NCI-H2227 (cell line): ENCODE results near the gene KRTAP4-4.
"Not testable (repeated sequence)": the region's sequence is repeated elsewhere in the genome, so short reads cannot be mapped to it uniquely, and the experiment has no call there.

Experiments
- DNase-seq: peaks from one replicate; lab custom pipeline; 2025; ENCODE audit not compliant: unreplicated experiment; lab: John Stamatoyannopoulos, UW

KRTAP4-4 gene

GRCh38 chr17:41148971-41149651 is 11.4 kb downstream of the KRTAP4-4 start:
- not testable (repeated sequence) for DNase-seq

GRCh38 chr17:41147531-41148204 is 12.9 kb downstream of the KRTAP4-4 start:
- DNase-seq, result no peak

- no peak for DNase-seq
These were observed 15.3 kb downstream of the KRTAP4-4 start for GRCh38 chr17:41145261-41145660.

- DNase-seq, result no peak
These were observed 15.7 kb downstream of the KRTAP4-4 start for GRCh38 chr17:41144846-41145245.

- no peak for DNase-seq
These were observed 19.2 kb downstream of the KRTAP4-4 start for GRCh38 chr17:41141361-41141760.

DNA sequence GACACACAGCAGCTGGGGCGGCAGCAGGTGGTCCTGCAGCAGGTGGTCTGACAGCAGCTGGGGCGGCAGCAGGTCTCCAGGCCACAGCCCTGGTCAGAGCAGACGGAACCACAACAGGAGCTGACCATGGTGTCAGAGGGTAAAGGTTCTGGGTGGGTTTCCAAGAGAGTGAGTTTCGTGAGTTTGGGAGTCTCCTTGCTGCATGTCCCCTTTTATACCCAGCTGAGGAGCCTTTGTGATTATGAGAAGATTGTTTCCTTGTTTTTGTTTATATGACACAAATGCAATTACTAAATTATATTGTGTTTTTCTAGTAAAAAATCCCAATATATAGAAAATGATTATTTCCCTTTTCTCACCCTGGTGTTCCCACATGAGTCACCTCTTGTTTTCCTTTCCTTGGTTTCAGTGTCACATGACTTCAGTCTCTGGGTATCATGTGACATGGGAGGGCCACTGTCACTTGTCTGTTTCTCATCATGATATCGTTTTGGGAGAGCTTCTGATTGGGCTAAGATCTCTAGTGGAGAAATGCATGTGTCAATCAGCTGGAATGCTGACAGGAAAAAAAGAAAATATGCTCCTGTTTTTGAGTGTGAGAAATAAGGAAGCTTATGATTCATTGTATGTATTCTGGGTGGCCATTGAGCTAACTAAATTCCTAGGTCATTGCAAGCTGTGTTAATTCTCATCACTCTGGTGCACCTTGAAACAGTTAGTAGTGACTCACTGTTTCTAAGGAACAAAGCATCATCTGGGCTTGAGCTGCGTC is 20.0 kb downstream of the KRTAP4-4 start, which contains the start of gene KRTAP4-6:
TSS of gene KRTAP4-6 (minus strand) at position 185 of the 772 bp plus-strand sequence. CDS start at position 128, 57 bp downstream.
- DNase-seq, result no peak

DNA sequence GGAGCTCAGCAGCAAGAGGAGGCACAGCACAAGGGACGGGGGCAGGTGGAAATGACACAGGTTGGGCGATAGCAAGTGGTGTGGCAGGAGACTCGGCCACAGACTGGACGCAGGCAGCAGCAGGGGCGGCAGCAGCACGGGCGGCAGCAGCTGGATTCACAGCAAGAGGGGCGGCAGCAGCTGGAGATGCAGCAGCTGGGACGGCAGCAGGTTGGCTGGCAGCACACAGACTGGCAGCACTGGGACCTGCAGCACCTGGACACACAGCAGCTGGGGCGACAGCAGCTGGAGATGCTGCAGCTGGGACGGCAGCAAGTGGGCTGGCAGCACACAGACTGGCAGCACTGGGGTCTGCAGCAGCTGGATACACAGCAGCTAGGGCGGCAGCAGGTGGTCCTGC is 20.7 kb downstream of the KRTAP4-4 start:
- DNase-seq, result not testable (repeated sequence)

- no peak for DNase-seq
These were observed 26.4 kb downstream of the KRTAP4-4 start for GRCh38 chr17:41133880-41134735.

GRCh38 chr17:41131979-41132378 is 28.6 kb downstream of the KRTAP4-4 start:
- DNase-seq, result no peak

GRCh38 chr17:41127371-41127770 is 33.2 kb downstream of the KRTAP4-4 start:
- DNase-seq, result no peak

GRCh38 chr17:41126412-41126811 is 34.1 kb downstream of the KRTAP4-4 start:
- no peak for DNase-seq

DNA sequence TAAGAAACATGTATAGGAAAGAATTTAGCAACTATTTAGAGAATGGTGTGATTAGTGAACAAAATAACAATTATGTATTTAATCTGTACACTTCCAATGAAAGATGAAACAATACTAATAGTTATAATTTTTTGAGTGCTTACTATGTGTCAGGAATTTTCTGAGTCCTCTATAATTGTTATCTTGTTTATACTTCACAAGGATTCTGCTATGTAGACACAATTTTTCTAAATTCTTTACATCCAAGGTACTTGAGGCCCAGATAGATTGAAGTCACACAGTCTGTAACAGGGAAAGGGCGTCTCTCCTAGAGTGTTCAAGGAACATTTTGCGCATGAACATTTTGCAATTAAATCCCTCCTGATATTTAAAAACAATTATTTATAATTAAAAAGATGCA is 35.5 kb downstream of the KRTAP4-4 start:
- no peak for DNase-seq

GRCh38 chr17:41123991-41124371 is 36.6 kb downstream of the KRTAP4-4 start, which contains the start of gene KRTAP4-12:
Gene KRTAP4-12 (minus strand): TSS chr17:41124182. CDS start chr17:41124122, 60 bp downstream.
- DNase-seq, result not testable (repeated sequence)

DNA sequence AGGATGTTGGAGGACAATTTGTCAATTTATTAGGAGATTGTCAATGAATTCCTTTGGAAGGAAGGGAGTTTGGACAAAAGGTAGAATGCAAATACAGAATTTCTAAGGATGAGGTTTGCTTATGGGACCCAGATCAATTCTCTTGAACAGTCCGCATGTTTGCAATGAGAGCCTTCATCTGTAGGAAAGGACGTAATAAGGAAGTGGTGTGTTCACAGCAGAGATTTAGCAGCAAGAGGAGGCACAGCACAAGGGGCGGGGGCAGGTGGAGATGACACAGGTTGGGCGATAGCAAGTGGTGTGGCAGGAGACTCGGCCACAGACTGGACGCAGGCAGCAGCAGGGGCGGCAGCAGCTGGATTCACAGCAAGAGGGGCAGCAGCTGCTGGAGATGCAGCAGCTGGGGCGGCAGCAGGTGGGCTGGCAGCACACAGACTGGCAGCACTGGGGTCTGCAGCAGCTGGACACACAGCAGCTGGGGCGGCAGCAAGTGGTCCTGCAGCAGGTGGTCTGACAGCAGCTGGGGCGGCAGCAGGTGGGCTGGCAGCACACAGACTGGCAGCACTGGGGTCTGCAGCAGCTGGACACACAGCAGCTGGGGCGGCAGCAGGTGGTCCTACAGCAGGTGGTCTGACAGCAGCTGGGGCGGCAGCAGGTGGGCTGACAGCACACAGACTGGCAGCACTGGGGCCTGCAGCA is 37.1 kb downstream of the KRTAP4-4 start:
- not testable (repeated sequence) for DNase-seq

DNA sequence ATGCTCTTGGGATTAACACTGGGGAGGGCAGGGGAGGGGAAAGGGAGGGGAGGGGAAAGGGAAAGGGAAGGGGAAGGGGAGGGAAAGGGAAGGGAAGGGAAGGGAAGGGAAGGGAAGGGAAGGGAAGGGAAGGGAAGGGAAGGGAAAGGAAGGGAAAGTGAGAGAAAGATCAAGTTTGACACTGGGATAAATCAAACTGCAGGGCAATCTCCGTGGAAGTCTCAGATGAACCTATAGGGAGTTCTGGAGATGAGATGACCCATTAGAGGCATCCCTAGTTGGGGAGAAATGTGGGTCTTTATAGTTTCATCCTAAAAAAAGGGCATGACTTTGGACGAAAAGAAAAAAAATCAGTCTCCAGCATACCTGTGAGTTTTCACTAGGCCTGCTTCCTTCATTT is 38.8 kb downstream of the KRTAP4-4 start:
- no peak for DNase-seq

GRCh38 chr17:41119696-41120690 is 40.6 kb downstream of the KRTAP4-4 start:
- DNase-seq, result not testable (repeated sequence)

DNA sequence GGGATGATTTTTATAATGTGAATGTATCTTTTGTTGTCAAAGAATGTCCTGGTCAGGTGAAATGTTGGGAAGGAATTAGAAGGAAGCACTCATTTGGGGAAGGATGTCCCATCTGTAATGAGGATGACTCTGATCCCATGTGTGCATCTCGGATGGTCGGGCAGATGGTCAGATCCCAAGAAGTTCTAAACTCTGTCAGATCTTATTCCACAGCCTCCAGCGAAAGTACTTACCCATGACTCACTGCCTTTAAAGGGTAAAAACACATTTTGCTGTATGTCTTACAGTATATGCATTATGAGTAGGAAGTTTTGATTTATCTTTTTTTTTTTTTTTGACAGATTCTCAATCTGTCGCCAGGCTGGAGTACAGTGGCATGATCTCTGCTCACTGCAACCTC is 41.8 kb downstream of the KRTAP4-4 start:
- no peak for DNase-seq

DNA sequence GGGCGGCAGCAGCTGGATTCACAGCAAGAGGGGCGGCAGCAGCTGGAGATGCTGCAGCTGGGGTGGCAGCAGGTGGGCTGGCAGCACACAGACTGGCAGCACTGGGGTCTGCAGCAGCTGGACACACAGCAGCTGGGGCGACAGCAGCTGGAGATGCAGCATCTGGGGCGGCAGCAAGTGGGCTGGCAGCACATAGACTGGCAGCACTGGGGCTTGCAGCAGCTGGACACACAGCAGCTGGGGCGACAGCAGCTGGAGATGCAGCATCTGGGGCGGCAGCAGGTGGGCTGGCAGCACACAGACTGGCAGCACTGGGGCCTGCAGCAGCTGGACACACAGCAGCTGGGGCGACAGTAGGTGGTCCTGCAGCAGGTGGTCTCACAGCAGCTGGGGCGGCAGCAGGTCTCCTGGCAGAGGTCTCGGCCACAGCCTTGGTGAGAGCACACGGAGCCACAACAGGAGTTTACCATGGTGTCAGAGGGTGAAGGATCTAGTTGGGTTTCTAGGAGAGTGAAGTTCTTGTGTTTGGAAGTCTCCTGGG is 42.6 kb downstream of the KRTAP4-4 start, which contains the start of gene KRTAP4-11:
TSS of gene KRTAP4-11 (minus strand) at position 528 of the 541 bp plus-strand sequence. CDS start at position 470, 58 bp downstream.
- DNase-seq, result not testable (repeated sequence)
